Neural cell (in vitro differentiated cells): ENCODE measurements around the gene MAPK8. TPM values are rescaled to one million over a fixed set of nuclear protein-coding genes. Genes with fewer than 3 reads are reported as not detected.

ENCODE experiments used
- H2AFZ ChIP-seq: fragments of 200-600, 300-800 bp; sonication (generic), shearing (Covaris generic); 2 replicates; pipeline ENCODE4 v1.6.0; 2014; ENCODE audit warnings: low read depth, mild to moderate bottlenecking, antibody characterized with exemption, low read length, moderate library complexity
- H3F3A ChIP-seq: fragments of 200-600 bp; shearing (Covaris generic); 2 replicates; pipeline ENCODE4 v1.6.1; 2016; ENCODE audit warnings: mild to moderate bottlenecking, moderate library complexity, mixed read lengths, antibody characterized with exemption, low read length; ENCODE audit not compliant: insufficient read depth, poor library complexity, severe bottlenecking
- H3K27ac ChIP-seq: fragments of 200-600, 300-800 bp; sonication (generic), shearing (Covaris generic); 2 replicates; pipeline ENCODE4 v1.5.1; 2014; ENCODE audit warnings: mild to moderate bottlenecking, low read length, moderate library complexity
- H3K27me3 ChIP-seq: fragments of 300-800, 200-600 bp; sonication (generic), shearing (Covaris generic); 2 replicates; pipeline ENCODE4 v1.6.0; 2014; ENCODE audit warnings: mild to moderate bottlenecking, low read depth, low read length, moderate library complexity; ENCODE audit not compliant: insufficient read depth
- H3K36me3 ChIP-seq: fragments of 300-800, 200-600 bp; sonication (generic), shearing (Covaris generic); 2 replicates; pipeline ENCODE4 v1.5.1; 2014; ENCODE audit warnings: mild to moderate bottlenecking, antibody characterized with exemption, low read length, moderate library complexity; ENCODE audit not compliant: insufficient read depth
- H3K4me2 ChIP-seq: fragments of 300-800, 200-600 bp; sonication (generic), shearing (Covaris generic); 2 replicates; pipeline ENCODE4 v1.6.0; 2014; ENCODE audit warnings: mild to moderate bottlenecking, low read length
- H3K4me3 ChIP-seq: fragments of 300-800, 200-600 bp; sonication (generic), shearing (Covaris generic); 2 replicates; pipeline ENCODE4 v1.5.1; 2014; ENCODE audit warnings: mild to moderate bottlenecking, low read length, moderate library complexity
- H3K79me2 ChIP-seq: fragments of 200-600 bp; shearing (Covaris generic); replicated peaks from 2 replicates; pipeline ENCODE4 v1.6.0; 2014; ENCODE audit warnings: mild to moderate bottlenecking, low read length, moderate library complexity; ENCODE audit not compliant: insufficient read depth
- H3K9ac ChIP-seq: fragments of 300-800, 200-600 bp; sonication (generic), shearing (Covaris generic); 2 replicates; pipeline ENCODE4 v1.6.1; 2016; ENCODE audit warnings: mild to moderate bottlenecking, low read length, mixed read lengths
- H3K9me2 ChIP-seq: fragments of 200-600 bp; shearing (Covaris generic); 2 replicates; pipeline ENCODE4 v1.6.1; 2016; ENCODE audit warnings: mild to moderate bottlenecking, low read length, mixed read lengths; ENCODE audit not compliant: insufficient read depth
- H3K9me3 ChIP-seq: fragments of 200-600, 300-800 bp; sonication (generic), shearing (Covaris generic); 2 replicates; pipeline ENCODE4 v1.6.1; 2016; ENCODE audit warnings: mild to moderate bottlenecking, mixed run types, low read length, moderate library complexity, mixed read lengths
- H4K20me1 ChIP-seq: fragments of 200-600 bp; shearing (Covaris generic); 2 replicates; pipeline ENCODE4 v1.6.1; 2016; ENCODE audit warnings: mild to moderate bottlenecking, mixed run types; ENCODE audit not compliant: insufficient read depth
- CTCF ChIP-seq: fragments of 450-650 bp; IDR thresholded peaks from 2 replicates; pipeline ENCODE4 v1.5.1; 2014; ENCODE audit warnings: antibody characterized with exemption, mild to moderate bottlenecking, moderate library complexity; ENCODE audit not compliant: poor library complexity, severe bottlenecking
- EP300 ChIP-seq: fragments of 450-650 bp; conservative IDR thresholded peaks from 2 replicates; pipeline ENCODE4 v1.6.1; 2014; ENCODE audit warnings: antibody characterized with exemption, mild to moderate bottlenecking, moderate library complexity; ENCODE audit not compliant: poor library complexity, severe bottlenecking
- EZH2 ChIP-seq: fragments of 200-600, 300-800 bp; shearing (Covaris generic), sonication (generic); IDR thresholded peaks from 2 replicates; pipeline ENCODE4 v1.6.1; 2014; ENCODE audit warnings: antibody characterized with exemption, low read length, borderline replicate concordance, mild to moderate bottlenecking; ENCODE audit not compliant: insufficient read depth, poor library complexity, severe bottlenecking
- MXI1 ChIP-seq: fragments of 450-650 bp; conservative IDR thresholded peaks from 2 replicates; pipeline ENCODE4 v1.6.1; 2014; ENCODE audit warnings: antibody characterized with exemption, mild to moderate bottlenecking; ENCODE audit not compliant: poor library complexity, severe bottlenecking
- POLR2AphosphoS5 ChIP-seq: IDR thresholded peaks from 2 replicates; pipeline ENCODE4 v1.6.1; 2012
- RAD21 ChIP-seq: fragments of 450-650 bp; conservative IDR thresholded peaks from 2 replicates; pipeline ENCODE4 v1.6.1; 2014; ENCODE audit warnings: antibody characterized with exemption, mild to moderate bottlenecking, moderate library complexity
- REST ChIP-seq: IDR thresholded peaks from 2 replicates; pipeline ENCODE4 v1.6.1; 2012; ENCODE audit warnings: borderline replicate concordance
- SMC3 ChIP-seq: fragments of 450-650 bp; conservative IDR thresholded peaks from 2 replicates; pipeline ENCODE4 v1.6.1; 2014; ENCODE audit warnings: antibody characterized with exemption, mild to moderate bottlenecking, moderate library complexity; ENCODE audit not compliant: poor library complexity
- TAF1 ChIP-seq: IDR thresholded peaks from 2 replicates; pipeline ENCODE4 v1.6.1; 2012; ENCODE audit warnings: low read depth
- polyA plus RNA-seq: library from polyadenylated mRNA; depleted of rRNA; stranded (reverse); fragments of >200 nt; gene quantifications from 2 replicates; pipeline ENCODE4 v1.2.3, GENCODE V29; 2014

The MAPK8 gene
- polyA plus RNA-seq, 1 donor from 2014 or later: 187 TPM

GRCh38 chr10:48411510-48411909, 105.0 kb downstream of the MAPK8 start:
- Histone ChIP-seq H3K9ac (no peak overlapping the region), H4K20me1 (no peaks in the 10 kb centered on the region), H3K4me3 (no peak overlapping the region), H3K9me3 (peaks cover 10% of the 10 kb centered on the region), H3K79me2 (peaks cover 5% of the 10 kb centered on the region), H3F3A (no peaks in the 10 kb centered on the region), H3K4me2 (no peak overlapping the region), H3K9me2 (no peaks in the 10 kb centered on the region), H2AFZ (no peak overlapping the region), H3K36me3 (peaks cover 20% of the 10 kb centered on the region), H3K27me3 (no peaks in the 10 kb centered on the region), H3K27ac (no peak overlapping the region)
- TF ChIP-seq SMC3 (no peak), CTCF (no peak), REST (no peak), TAF1 (no peak), MXI1 (no peak), POLR2AphosphoS5 (no peak), EZH2 (no peak), RAD21 (no peak), EP300 (no peak)

- Histone ChIP-seq H3K4me3 (no peak overlapping the region), H4K20me1 (no peaks in the 10 kb centered on the region), H3K9ac (no peak overlapping the region), H3K9me2 (no peaks in the 10 kb centered on the region), H3K4me2 (no peak overlapping the region), H3K27me3 (no peaks in the 10 kb centered on the region), H2AFZ (no peak overlapping the region), H3K79me2 (peaks cover 5% of the 10 kb centered on the region), H3K9me3 (peaks cover 10% of the 10 kb centered on the region), H3F3A (no peaks in the 10 kb centered on the region), H3K36me3 (peaks cover 20% of the 10 kb centered on the region), H3K27ac (no peak overlapping the region)
- TF ChIP-seq POLR2AphosphoS5: no peak
- TF ChIP-seq EP300: no peak
- no peak for TF ChIP-seq RAD21
- no peak for TF ChIP-seq CTCF
Measured at GRCh38 chr10:48412081-48412480, 105.6 kb downstream of the MAPK8 start.
